Ishikawa (cell line): ENCODE results near the gene PLCG1.

Experiments used
- CEBPB ChIP-seq: IDR thresholded peaks from 2 replicates; pipeline ENCODE4 v1.6.1; 2012
- CREB1 ChIP-seq: IDR thresholded peaks from 2 replicates; pipeline ENCODE4 v1.6.1; 2012; ENCODE audit warnings: low read depth
- EGR1 ChIP-seq: IDR thresholded peaks from 2 replicates; pipeline ENCODE4 v1.6.1; 2012
- EP300 ChIP-seq: IDR thresholded peaks from 2 replicates; pipeline ENCODE4 v1.6.1; 2012; ENCODE audit warnings: borderline replicate concordance
- FOXM1 ChIP-seq: IDR thresholded peaks from 2 replicates; pipeline ENCODE4 v1.6.1; 2012; ENCODE audit warnings: low read depth, borderline replicate concordance
- NFIC ChIP-seq: IDR thresholded peaks from 2 replicates; pipeline ENCODE4 v1.6.1; 2012
- RAD21 ChIP-seq: IDR thresholded peaks from 2 replicates; pipeline ENCODE4 v1.6.1; 2012; ENCODE audit warnings: low read depth
- REST ChIP-seq: IDR thresholded peaks from 2 replicates; pipeline ENCODE4 v1.6.1; 2012; ENCODE audit warnings: low read depth, mild to moderate bottlenecking
- TAF1 ChIP-seq: IDR thresholded peaks from 2 replicates; pipeline ENCODE4 v1.6.1; 2012; ENCODE audit warnings: low read depth, mild to moderate bottlenecking
- TCF12 ChIP-seq: IDR thresholded peaks from 2 replicates; pipeline ENCODE4 v1.6.1; 2012; ENCODE audit warnings: low read depth
- TEAD4 ChIP-seq: IDR thresholded peaks from 2 replicates; pipeline ENCODE4 v1.6.1; 2012
- USF1 ChIP-seq: IDR thresholded peaks from 2 replicates; pipeline ENCODE4 v1.6.1; 2012
- YY1 ChIP-seq: IDR thresholded peaks from 2 replicates; pipeline ENCODE4 v1.6.1; 2012; ENCODE audit warnings: low read depth
- ZBTB7A ChIP-seq: IDR thresholded peaks from 2 replicates; pipeline ENCODE4 v1.6.1; 2012; ENCODE audit warnings: low read depth
- TF ChIP-seq, protein P1 (sequence below): IDR thresholded peaks from 2 replicates; pipeline ENCODE4 v1.6.1; 2012

PLCG1 gene

GRCh38 chr20:41152108-41152757, 14.9 kb downstream of the PLCG1 start:
- TF ChIP-seq USF1 (no peak), EGR1 (0 out of 2 replicates have a peak, but pooled peaks have one; percentile 14)

DNA sequence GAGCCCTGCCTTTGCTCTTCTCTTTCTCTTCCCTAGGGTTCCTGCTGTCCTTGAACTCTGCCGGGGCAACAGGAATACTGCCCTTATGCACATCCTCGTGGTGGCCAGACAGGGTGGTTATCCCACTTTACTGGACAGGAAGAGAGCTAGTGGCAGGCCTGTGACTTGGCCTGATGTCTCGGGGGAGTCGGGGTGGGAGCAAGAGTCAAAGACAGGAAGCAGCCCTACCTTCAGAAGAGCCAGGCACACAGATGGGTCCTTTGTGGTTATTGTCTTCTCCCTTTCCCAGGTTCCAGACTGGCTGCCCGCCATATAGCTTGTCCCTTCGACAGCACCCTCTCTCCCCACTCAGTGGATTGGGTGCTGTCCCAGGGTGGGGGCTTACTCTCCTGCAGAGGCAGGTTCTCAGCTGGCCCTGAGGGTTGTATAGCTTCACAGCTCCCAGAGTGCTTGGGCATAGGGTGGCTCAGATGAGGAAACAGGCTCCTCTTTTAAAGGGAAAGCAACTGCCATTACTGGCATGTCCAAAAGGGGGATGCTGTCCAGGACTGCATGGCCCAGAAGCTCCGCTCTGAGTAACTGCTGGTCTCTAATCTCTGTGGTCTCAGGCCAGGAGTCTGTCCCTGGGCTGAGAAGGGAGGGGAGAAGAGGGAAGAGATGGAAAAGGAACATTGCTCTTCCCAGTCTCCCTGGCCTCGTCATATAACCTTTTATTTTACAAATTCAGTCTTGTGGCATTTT, 17.3 kb downstream of the PLCG1 start:
- TF ChIP-seq, protein P1, sequence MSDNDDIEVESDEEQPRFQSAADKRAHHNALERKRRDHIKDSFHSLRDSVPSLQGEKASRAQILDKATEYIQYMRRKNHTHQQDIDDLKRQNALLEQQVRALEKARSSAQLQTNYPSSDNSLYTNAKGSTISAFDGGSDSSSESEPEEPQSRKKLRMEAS = no peak
- TF ChIP-seq CEBPB = no peak
- no peak for TF ChIP-seq TCF12
- TF ChIP-seq RAD21 = no peak
- TF ChIP-seq YY1 = no peak
- no peak for TF ChIP-seq EP300
- TF ChIP-seq TAF1 = no peak
- TF ChIP-seq USF1 = no peak
- TF ChIP-seq EGR1 = no peak
- TF ChIP-seq NFIC = no peak
- TF ChIP-seq REST = no peak
- TF ChIP-seq CREB1 = no peak

- TF ChIP-seq FOXM1 = no peak
- no peak for TF ChIP-seq CEBPB
- TF ChIP-seq TEAD4 = no peak
- TF ChIP-seq EGR1 = no peak
- no peak for TF ChIP-seq TAF1
- TF ChIP-seq, protein P1 = no peak
These were observed 17.9 kb downstream of the PLCG1 start for GRCh38 chr20:41155261-41155660.

- no peak for TF ChIP-seq CREB1
- TF ChIP-seq REST = no peak
- no peak for TF ChIP-seq EGR1
- no peak for TF ChIP-seq TCF12
- TF ChIP-seq RAD21 = no peak
- TF ChIP-seq USF1 = no peak
These were observed 20.8 kb downstream of the PLCG1 start for GRCh38 chr20:41158082-41158625.

DNA sequence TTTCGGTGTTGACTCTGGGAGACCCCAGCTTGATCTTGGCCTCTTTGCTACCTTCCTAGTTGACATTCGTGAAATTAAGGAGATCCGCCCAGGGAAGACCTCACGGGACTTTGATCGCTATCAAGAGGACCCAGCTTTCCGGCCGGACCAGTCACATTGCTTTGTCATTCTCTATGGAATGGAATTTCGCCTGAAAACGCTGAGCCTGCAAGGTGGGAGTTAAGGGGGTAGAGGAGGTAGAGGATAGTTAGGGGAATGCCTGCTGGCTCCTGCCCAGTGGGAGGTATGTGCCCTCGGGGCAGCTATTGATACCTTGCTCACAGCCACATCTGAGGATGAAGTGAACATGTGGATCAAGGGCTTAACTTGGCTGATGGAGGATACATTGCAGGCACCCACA, 22.2 kb downstream of the PLCG1 start:
- TF ChIP-seq RAD21 = no peak
- no peak for TF ChIP-seq EGR1
- TF ChIP-seq TAF1 = no peak
- no peak for TF ChIP-seq YY1
- no peak for TF ChIP-seq EP300
- no peak for TF ChIP-seq USF1
- TF ChIP-seq REST = no peak
- no peak for TF ChIP-seq TCF12
- TF ChIP-seq NFIC = no peak
- no peak for TF ChIP-seq TEAD4
- TF ChIP-seq CREB1 = no peak
- no peak for TF ChIP-seq FOXM1
- TF ChIP-seq ZBTB7A = no peak
- TF ChIP-seq, protein P1 = no peak
